NB4 (cell line): ENCODE data around the gene ARID5A.

Source experiments
- DNase-seq: peaks from one replicate; pipeline ENCODE4 v3.0.0; 2010; ENCODE audit warnings: low read depth
- H3K4me3 ChIP-seq: one replicate; pipeline ENCODE4 v1.5.1; 2011; ENCODE audit warnings: mild to moderate bottlenecking, low read depth, low read length, moderate library complexity
- CTCF ChIP-seq: IDR thresholded peaks from one replicate; pipeline ENCODE4 v1.5.1; 2012; ENCODE audit warnings: low read depth, low read length
- MYC ChIP-seq: IDR thresholded peaks from 2 replicates; pipeline ENCODE4 v1.6.1; 2011; ENCODE audit warnings: low read depth, low read length
- POLR2A ChIP-seq: IDR thresholded peaks from 2 replicates; pipeline ENCODE4 v1.6.1; 2011; ENCODE audit warnings: mild to moderate bottlenecking; ENCODE audit not compliant: insufficient read length; ENCODE audit errors: extremely low read depth
- TF ChIP-seq, protein P1 (sequence below): IDR thresholded peaks from 2 replicates; pipeline ENCODE4 v1.6.1; 2011; ENCODE audit warnings: low read depth, low read length

Gene ARID5A

DNA sequence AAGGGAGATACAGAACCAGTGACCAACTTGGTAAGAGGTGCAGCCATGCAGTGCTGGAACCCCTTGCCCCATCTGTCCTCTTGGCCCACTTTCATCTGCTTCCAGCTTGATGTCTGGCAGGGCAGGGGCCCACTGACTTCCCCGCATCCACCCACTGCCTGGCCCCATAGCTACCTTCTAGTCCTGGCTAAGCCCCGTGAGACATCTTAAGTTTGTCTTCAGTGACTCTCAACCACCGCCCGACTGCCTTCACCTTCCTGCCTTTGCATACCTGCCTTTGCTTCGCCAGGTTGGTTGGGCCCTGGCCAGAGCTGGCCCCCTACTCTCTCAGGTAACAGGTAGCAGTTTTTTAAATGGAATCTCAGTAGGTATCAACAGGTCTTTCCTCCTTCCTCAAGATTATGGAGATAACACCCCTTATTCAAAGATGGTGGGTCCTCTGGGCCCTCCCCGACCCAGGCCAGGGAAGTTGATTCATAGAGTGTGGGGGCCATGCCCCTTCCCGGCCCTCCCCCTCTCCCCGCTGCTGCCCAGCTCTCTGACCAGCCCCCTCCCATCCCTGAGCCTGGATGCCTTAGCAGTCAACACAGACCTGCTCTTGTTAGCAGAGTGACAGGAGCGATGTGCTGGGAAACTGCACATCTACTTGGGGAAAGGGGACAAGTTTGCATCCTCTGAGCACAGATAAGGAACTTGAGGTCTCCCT, 2.8 kb downstream of the ARID5A start:
- TF ChIP-seq, protein P1, sequence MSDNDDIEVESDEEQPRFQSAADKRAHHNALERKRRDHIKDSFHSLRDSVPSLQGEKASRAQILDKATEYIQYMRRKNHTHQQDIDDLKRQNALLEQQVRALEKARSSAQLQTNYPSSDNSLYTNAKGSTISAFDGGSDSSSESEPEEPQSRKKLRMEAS = no peak
- no peak for TF ChIP-seq POLR2A
- TF ChIP-seq MYC = no peak
- no peak for TF ChIP-seq CTCF
- H3K4me3 ChIP-seq = no peak overlapping the region

GRCh38 chr2:96540136-96540535, 3.6 kb downstream of the ARID5A start:
- DNase-seq = no peak
- H3K4me3 ChIP-seq = no peak overlapping the region
- no peak for TF ChIP-seq MYC
- TF ChIP-seq, protein P1 = no peak
- TF ChIP-seq CTCF = no peak
- TF ChIP-seq POLR2A = no peak

More for the DNA sequence above, 2.8 kb downstream of the ARID5A start:
- DNase-seq = no peak

DNA sequence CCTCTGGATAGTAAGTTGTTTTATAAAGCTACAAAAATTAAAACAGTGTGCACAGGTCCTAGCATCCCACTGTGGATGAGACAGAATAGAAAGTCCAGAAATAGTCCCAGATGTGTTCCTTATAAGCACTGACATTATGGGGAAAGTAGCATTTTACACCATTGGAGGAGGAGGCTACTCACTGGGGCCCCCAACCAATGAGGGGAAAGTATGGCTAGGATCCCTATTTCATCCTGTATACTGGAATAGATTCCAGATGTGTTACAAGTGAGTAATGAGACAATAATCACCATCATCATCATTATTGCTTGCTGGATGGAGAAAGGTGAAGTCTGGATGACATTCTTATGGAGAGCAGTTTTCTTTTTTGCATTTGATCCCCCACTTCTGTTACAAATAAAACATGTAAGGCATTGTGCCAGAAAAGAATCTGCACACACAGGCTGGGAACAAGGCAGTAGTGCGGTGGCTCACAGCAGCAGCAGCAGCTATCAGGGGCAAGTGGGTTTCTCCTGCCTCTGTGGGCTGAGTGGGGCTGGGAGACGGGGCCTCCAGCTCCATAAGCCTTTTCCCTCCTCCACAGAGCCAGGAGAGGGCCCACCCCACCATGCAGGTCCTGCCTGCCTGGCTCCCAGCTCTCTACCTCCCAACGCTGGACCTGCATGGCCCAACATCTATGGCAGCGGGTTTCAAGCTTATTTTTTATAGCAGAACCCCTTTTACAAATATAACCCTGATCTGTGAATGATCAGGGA, 5.0 kb downstream of the ARID5A start:
- H3K4me3 ChIP-seq = no peak overlapping the region
- no peak for TF ChIP-seq CTCF
- TF ChIP-seq, protein P1 = no peak
- no peak for TF ChIP-seq MYC
- no peak for TF ChIP-seq POLR2A
- DNase-seq = no peak

GRCh38 chr2:96542357-96542977, 5.9 kb downstream of the ARID5A start:
- no peak for TF ChIP-seq POLR2A
- TF ChIP-seq, protein P1 = no peak
- no peak for DNase-seq

DNA sequence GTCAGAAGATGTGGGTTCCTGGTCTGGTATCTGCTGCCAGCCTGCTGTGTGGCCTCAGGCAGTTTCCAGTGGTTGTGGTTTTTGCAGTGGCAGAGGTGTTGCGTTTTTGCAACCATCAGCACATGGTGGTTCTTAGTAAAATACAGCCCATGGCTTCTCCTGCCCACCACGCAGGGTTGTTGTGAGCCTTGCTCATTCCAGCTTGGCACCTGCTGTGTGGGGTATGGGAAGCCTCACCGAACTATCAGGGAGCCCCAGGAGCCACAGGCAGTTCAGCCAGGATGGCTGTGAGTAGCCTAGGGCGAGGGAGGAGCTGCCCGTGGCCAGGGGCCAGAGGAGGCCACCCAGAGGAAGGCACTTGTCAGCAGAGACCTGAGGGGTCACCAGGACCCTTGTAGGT, 9.8 kb downstream of the ARID5A start:
- DNase-seq = no peak
- TF ChIP-seq POLR2A = no peak
- TF ChIP-seq, protein P1 = no peak
- no peak for TF ChIP-seq MYC
- no peak for TF ChIP-seq CTCF

More at GRCh38 chr2:96542357-96542977, 5.9 kb downstream of the ARID5A start:
- no peak overlapping the region for H3K4me3 ChIP-seq

GRCh38 chr2:96546797-96547196, 10.2 kb downstream of the ARID5A start:
- no peak for TF ChIP-seq CTCF
- TF ChIP-seq, protein P1 = no peak
- TF ChIP-seq MYC = no peak
- no peak for TF ChIP-seq POLR2A
- no peak overlapping the region for H3K4me3 ChIP-seq
- no peak for DNase-seq

More for the DNA sequence above, 9.8 kb downstream of the ARID5A start:
- no peak overlapping the region for H3K4me3 ChIP-seq
